ENCODE results near the gene PDZD4.

PDZD4 gene

GRCh38 chrX:153786669-153787068 is 43.7 kb downstream of the PDZD4 start:
- DNase-seq (ENCODE audit: low spot score) = no peak

- no peak for DNase-seq (ENCODE audit: low spot score)
Measured at GRCh38 chrX:153784325-153784967, 45.9 kb downstream of the PDZD4 start.

DNA sequence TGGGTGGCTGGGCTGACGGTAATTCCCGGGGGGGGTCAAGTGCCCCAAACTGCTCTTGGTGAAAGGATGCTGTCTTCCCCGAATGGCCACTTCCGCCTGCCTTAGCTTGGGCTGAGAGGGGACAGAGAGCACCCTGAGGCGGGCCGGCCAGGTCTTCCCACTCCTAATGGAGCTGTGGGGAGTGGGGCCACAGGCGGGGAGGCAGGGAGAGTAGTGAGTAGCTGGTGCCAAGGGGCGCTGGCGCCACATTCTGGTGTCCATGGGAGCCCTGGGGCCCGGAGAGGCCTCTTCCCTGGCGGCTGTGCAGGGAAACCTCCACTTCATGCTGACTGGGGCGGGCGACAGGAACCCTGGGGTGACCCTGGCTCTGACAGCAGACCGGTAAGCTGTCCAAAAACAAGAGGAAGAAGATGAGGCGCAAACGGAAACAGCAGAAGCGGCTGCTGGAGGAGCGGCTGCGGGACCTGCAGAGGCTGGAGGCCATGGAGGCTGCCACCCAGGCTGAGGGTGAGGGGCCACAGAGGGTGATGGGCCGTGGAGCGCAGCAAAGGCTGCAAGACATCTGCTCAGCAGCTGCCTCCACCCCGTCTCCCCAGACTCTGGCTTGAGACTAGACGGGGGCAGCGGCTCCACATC is 46.8 kb downstream of the PDZD4 start:
- no peak for DNase-seq (ENCODE audit: low spot score)

- no peak for DNase-seq (ENCODE audit: low spot score)
Measured at GRCh38 chrX:153782871-153783270, 47.5 kb downstream of the PDZD4 start.

GRCh38 chrX:153782313-153782712 is 48.0 kb downstream of the PDZD4 start:
- no peak for DNase-seq (ENCODE audit: low spot score)

GRCh38 chrX:153781428-153782047 is 48.8 kb downstream of the PDZD4 start:
- DNase-seq (ENCODE audit: low spot score) = no peak

- DNase-seq (ENCODE audit: low spot score) = peak; percentile 71
Measured at GRCh38 chrX:153780678-153781427, 49.5 kb downstream of the PDZD4 start, which contains the start of gene SRPK3. Gene SRPK3, plus strand, starts transcription at chrX:153781041. Its CDS starts 46 bp downstream, at chrX:153781087.

GRCh38 chrX:153779891-153780677 is 50.3 kb downstream of the PDZD4 start:
- no peak for DNase-seq (ENCODE audit: low spot score)

GRCh38 chrX:153778684-153779101 is 51.7 kb downstream of the PDZD4 start:
- DNase-seq (ENCODE audit: low spot score) = no peak

DNA sequence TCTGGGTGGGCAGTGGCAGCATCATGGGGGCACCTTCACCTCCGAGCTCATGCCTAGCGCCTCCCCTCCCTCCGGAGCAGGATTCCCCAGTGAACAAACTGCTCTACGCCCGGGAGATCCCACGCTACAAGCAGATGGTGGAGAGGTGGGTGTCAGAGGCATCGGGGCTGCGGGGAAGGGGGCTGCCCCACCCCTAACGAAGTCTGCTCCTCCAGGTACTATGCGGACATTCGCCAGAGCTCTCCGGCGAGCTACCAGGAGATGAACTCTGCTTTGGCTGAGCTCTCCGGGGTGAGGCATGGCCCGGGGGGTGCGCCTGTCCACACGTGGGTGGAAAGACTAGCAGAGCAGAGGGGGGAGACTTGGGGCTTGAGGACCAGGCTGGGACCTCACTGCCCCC is 52.2 kb downstream of the PDZD4 start:
- DNase-seq (ENCODE audit: low spot score) = no peak

DNA sequence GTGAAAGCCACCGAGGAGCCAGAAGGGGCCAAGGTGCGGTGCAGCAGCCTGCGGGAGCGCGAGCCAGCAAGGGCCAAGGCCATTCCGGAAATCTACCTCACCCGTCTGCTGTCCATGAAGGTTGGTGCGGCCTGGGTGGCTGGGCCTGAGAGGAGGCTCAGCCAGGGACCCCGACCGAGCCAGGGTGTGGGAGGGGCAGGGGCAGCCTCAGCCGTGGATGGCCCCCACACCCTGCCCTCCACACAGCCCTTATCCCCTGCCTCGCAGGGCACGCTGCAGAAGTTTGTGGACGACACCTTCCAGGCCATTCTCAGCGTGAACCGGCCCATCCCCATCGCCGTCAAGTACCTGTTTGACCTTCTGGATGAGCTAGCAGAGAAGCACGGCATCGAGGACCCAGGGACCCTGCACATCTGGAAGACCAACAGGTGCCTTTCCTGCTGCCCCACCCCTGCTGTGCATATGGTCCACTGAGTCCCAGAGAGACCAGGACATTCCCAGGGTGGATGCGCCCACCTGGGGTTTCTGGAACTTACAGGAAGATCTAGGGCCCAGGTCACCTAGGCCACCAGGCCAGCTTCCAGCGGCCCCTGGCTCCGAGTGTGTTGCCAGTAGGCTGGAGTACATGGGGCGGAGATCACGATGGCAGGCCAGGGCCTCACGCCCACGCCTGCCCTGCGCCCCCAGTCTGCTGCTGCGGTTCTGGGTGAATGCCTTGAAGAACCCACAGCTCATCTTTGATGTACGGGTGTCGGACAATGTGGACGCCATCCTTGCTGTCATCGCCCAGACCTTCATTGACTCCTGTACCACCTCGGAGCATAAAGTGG is 52.9 kb downstream of the PDZD4 start:
- DNase-seq (ENCODE audit: low spot score) = no peak

GRCh38 chrX:153776611-153777045 is 53.7 kb downstream of the PDZD4 start:
- DNase-seq (ENCODE audit: low spot score) = no peak

- DNase-seq (ENCODE audit: low spot score) = no peak
Measured at GRCh38 chrX:153776120-153776599, 54.2 kb downstream of the PDZD4 start.

DNA sequence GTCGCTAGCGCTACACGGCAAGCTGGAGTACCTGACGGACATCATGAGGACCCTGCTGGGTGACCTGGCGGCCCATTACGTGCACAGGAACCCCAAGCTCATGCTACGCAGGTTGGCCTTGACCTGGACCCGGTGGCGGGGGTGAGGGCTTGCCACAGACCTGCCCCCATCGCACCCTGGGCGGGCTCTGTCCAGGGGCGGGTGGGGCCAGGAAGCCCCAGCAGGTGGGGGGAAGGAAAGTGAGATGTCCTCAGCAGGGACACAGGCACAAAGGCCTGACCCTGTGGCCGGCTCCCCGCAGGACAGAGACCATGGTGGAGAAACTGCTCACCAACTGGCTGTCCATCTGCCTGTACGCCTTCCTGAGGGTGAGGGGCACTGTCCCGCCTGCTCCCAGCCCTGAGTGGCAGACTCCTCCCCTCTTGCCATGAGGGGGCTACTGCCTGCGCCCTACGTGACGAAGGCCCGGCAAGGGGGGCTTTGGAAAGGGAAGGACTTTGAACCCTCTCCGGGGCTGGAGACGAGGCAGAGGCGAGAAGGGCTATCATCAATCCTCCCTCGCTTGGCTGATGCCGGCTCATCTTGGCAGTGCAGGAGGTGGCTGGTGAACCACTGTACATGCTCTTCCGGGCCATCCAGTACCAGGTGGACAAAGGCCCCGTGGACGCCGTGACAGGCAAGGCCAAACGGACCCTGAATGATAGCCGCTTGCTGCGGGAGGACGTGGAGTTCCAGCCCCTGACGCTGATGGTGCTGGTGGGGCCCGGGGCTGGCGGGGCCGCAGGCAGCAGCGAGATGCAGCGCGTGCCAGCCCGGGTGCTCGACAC is 54.8 kb downstream of the PDZD4 start:
- DNase-seq (ENCODE audit: low spot score) = no peak

DNA sequence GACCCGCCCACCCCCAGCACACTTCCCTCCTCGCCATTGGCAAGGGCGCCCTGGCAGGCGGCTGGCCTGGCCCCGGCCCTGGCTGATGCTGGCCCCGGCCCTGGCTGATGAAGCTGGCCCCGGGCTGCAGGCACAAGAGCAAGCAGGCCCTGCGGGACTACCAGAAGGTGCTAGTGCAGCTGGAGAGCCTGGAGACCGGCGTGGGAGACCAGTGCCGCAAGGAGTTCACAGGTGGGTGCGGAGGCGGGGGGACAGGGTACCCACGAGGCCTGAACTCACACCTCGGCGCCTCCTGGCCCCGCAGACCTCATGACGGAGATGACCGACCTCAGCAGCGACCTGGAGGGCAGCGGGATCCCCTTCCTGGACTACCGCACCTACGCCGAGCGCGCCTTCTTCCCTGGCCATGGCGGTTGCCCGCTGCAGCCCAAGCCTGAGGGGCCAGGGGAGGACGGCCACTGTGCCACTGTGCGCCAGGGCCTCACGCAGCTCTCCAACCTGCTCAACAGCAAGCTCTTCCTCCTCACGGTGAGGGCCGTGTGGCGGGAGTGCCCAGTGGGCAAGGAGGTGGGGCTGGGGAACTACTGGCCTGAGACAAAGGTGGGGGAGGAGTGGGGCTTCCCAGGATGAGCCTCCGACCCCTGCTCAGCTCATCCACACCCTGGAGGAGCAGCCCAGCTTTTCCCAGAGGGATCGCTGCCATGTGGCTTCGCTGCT is 55.6 kb downstream of the PDZD4 start:
- DNase-seq (ENCODE audit: low spot score) = no peak

- DNase-seq (ENCODE audit: low spot score) = no peak
Measured at GRCh38 chrX:153773741-153774575, 56.4 kb downstream of the PDZD4 start.

GRCh38 chrX:153773218-153773611 is 57.1 kb downstream of the PDZD4 start:
- DNase-seq (ENCODE audit: low spot score) = no peak
